Measurements from ENCODE around the gene TRPM3.
"Not testable (repeated sequence)": the region's sequence is repeated elsewhere in the genome, so short reads cannot be mapped to it uniquely, and the experiment has no call there.

Gene TRPM3

GRCh38 chr9:70639853-70640814, 481.3 kb downstream of the TRPM3 start:
- no peak for ATAC-seq

- ATAC-seq: no peak
These were observed 485.6 kb downstream of the TRPM3 start for GRCh38 chr9:70635790-70636189.

GRCh38 chr9:70634696-70635095, 486.7 kb downstream of the TRPM3 start:
- no peak for ATAC-seq

- no peak for ATAC-seq
These were observed 490.4 kb downstream of the TRPM3 start for GRCh38 chr9:70630971-70631370.

- ATAC-seq: not testable (repeated sequence)
These were observed 492.2 kb downstream of the TRPM3 start for GRCh38 chr9:70629080-70629685.

GRCh38 chr9:70625078-70625477, 496.3 kb downstream of the TRPM3 start:
- no peak for ATAC-seq

GRCh38 chr9:70618784-70619183, 502.6 kb downstream of the TRPM3 start:
- no peak for ATAC-seq

- ATAC-seq: no peak
These were observed 504.2 kb downstream of the TRPM3 start for GRCh38 chr9:70617033-70617828.

- no peak for ATAC-seq
These were observed 505.0 kb downstream of the TRPM3 start for GRCh38 chr9:70616228-70616990.

GRCh38 chr9:70615464-70616138, 505.8 kb downstream of the TRPM3 start:
- ATAC-seq: no peak

GRCh38 chr9:70614786-70615463, 506.5 kb downstream of the TRPM3 start:
- ATAC-seq: no peak

GRCh38 chr9:70613024-70613768, 508.2 kb downstream of the TRPM3 start:
- ATAC-seq: no peak

- ATAC-seq: no peak
These were observed 511.2 kb downstream of the TRPM3 start for GRCh38 chr9:70610287-70610644.

- ATAC-seq: no peak
These were observed 511.7 kb downstream of the TRPM3 start for GRCh38 chr9:70609542-70610286.

- no peak for ATAC-seq
These were observed 512.4 kb downstream of the TRPM3 start for GRCh38 chr9:70609011-70609410.

- ATAC-seq: no peak
These were observed 513.5 kb downstream of the TRPM3 start for GRCh38 chr9:70607926-70608325.

GRCh38 chr9:70607329-70607728, 514.1 kb downstream of the TRPM3 start:
- no peak for ATAC-seq

GRCh38 chr9:70603020-70603411, 518.4 kb downstream of the TRPM3 start:
- no peak for ATAC-seq

- ATAC-seq: peak; percentile 56 to 72
These were observed 519.0 kb downstream of the TRPM3 start for GRCh38 chr9:70602321-70603019.
